ENCODE data around the gene KCTD6. TPM values are rescaled to one million over a fixed set of nuclear protein-coding genes. Genes with fewer than 3 reads are reported as not detected.
A peak's percentile ranks its signal among the peaks of the same experiment; 100 is the strongest.

Gene KCTD6
- total RNA-seq, 1 donor = 8.0 TPM

DNA sequence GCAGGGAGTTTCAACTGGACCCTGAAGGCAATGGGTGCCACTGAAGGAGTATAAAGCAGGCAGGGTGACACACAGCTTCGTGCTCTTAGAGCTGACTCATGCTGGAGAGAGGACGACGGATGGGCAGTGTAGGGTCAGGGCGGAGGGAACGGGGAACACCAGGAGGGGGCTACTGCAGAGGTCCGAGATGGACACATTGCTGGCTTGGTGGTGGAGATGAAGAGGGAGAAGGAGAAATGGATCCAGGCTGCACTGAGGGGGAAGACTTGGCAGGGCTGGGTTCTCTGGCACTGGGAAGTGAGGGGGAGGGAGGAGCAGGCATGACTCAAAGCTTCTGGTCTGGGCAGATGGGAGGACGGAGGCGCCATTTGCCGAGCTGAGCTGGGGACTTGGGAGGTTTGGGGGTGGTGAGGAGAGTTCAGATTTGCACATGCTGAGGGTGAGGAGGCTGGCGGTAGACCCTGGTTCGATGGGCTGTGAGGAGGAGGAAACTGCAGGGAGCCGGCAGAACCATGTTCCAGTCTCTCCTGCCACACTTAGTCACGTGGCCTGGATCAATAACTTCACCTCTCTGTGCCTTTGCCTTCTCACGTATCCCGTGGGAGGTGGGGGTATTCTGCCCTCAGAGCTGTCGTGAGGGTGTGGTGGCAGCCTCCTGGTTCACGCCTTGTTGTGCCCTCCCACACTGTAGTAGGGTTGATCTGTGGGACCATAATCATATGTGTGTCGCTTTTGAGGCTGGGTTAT, 4.6 kb upstream of the KCTD6 start:
- no peak for TF ChIP-seq CTCF (IDR thresholded peaks at IDR 0.05; ENCODE audit: extremely low read depth, low read depth, low read length)
- Histone ChIP-seq H4K20me1 (ENCODE audit: insufficient read depth, low read length) (no peaks in the 10 kb centered on the region), H3K4me2 (ENCODE audit: insufficient read depth, low read length) (peak overlapping the region; percentile 75), H3K4me1 (ENCODE audit: insufficient read depth, low read length) (peaks cover 14% of the 10 kb centered on the region), H3K36me3 (ENCODE audit: insufficient read depth, low read length) (no peaks in the 10 kb centered on the region), H3K79me2 (ENCODE audit: insufficient read depth, low read length) (no peaks in the 10 kb centered on the region), H2AFZ (ENCODE audit: low read length) (peak overlapping the region; percentile 99), H3K4me3 (ENCODE audit: insufficient read depth, low read length) (peak overlapping the region; percentile 49), H3K27me3 (ENCODE audit: insufficient read depth, low read length) (no peaks in the 10 kb centered on the region), H3K9me3 (ENCODE audit: low read depth, low read length) (no peaks in the 10 kb centered on the region), H3K27ac (ENCODE audit: low read depth, low read length) (peak overlapping the region; percentile 88)
- DNase-seq (ENCODE audit: insufficient read length, low spot score, missing footprints) = peak; percentile 95

DNA sequence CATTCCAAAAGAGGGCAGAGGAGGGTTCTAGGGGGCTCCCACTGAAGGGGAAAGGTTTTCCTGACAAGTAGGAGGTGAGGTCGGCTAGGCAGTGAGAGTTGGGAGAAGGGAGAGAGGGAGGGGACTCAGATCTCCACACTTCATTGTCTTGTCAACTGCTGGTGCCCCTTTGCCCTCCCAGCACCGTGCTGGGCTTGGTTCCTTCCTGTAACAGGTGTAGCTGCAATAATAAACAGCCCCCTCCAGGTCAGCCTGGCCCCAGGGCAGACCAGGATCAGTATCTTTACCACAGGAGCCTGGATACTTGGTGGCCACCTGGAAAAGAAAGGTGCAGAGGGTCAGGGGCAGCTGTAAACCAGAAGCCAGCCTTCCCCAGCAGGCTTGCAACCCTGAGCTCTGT, 2.9 kb upstream of the KCTD6 start:
- Histone ChIP-seq H2AFZ (ENCODE audit: low read length) (no peak overlapping the region), H3K4me3 (ENCODE audit: insufficient read depth, low read length) (no peak overlapping the region), H3K27ac (ENCODE audit: low read depth, low read length) (no peak overlapping the region), H3K27me3 (ENCODE audit: insufficient read depth, low read length) (no peaks in the 10 kb centered on the region), H3K36me3 (ENCODE audit: insufficient read depth, low read length) (no peaks in the 10 kb centered on the region), H3K9me3 (ENCODE audit: low read depth, low read length) (no peaks in the 10 kb centered on the region), H4K20me1 (ENCODE audit: insufficient read depth, low read length) (peaks cover 9% of the 10 kb centered on the region), H3K4me1 (ENCODE audit: insufficient read depth, low read length) (peaks cover 28% of the 10 kb centered on the region), H3K4me2 (ENCODE audit: insufficient read depth, low read length) (no peak overlapping the region), H3K79me2 (ENCODE audit: insufficient read depth, low read length) (peaks cover 15% of the 10 kb centered on the region)
- no peak for DNase-seq (ENCODE audit: insufficient read length, low spot score, missing footprints)
- TF ChIP-seq CTCF (IDR thresholded peaks at IDR 0.05; ENCODE audit: extremely low read depth, low read depth, low read length) = no peak

GRCh38 chr3:58490860-58491501, 915 bp upstream of the KCTD6 start:
- TF ChIP-seq CTCF (IDR thresholded peaks at IDR 0.05; ENCODE audit: extremely low read depth, low read depth, low read length) = no peak
- Histone ChIP-seq H3K79me2 (ENCODE audit: insufficient read depth, low read length) (peaks cover 34% of the 10 kb centered on the region), H3K27ac (ENCODE audit: low read depth, low read length) (no peak overlapping the region), H3K36me3 (ENCODE audit: insufficient read depth, low read length) (no peaks in the 10 kb centered on the region), H3K4me2 (ENCODE audit: insufficient read depth, low read length) (peak overlapping the region; percentile 75), H3K4me3 (ENCODE audit: insufficient read depth, low read length) (peak overlapping the region; percentile 66), H2AFZ (ENCODE audit: low read length) (peak overlapping the region; percentile 89), H3K4me1 (ENCODE audit: insufficient read depth, low read length) (peaks cover 46% of the 10 kb centered on the region), H4K20me1 (ENCODE audit: insufficient read depth, low read length) (peaks cover 9% of the 10 kb centered on the region), H3K27me3 (ENCODE audit: insufficient read depth, low read length) (no peaks in the 10 kb centered on the region), H3K9me3 (ENCODE audit: low read depth, low read length) (no peaks in the 10 kb centered on the region)
- no peak for DNase-seq (ENCODE audit: insufficient read length, low spot score, missing footprints)

- TF ChIP-seq CTCF (IDR thresholded peaks at IDR 0.05; ENCODE audit: extremely low read depth, low read depth, low read length) = no peak
- Histone ChIP-seq H3K36me3 (ENCODE audit: insufficient read depth, low read length) (no peaks in the 10 kb centered on the region), H3K79me2 (ENCODE audit: insufficient read depth, low read length) (peaks cover 46% of the 10 kb centered on the region), H3K27ac (ENCODE audit: low read depth, low read length) (peak overlapping the region; percentile 3), H3K9me3 (ENCODE audit: low read depth, low read length) (no peaks in the 10 kb centered on the region), H3K4me2 (ENCODE audit: insufficient read depth, low read length) (peak overlapping the region; percentile 99), H3K4me3 (ENCODE audit: insufficient read depth, low read length) (peak overlapping the region; percentile 87), H3K4me1 (ENCODE audit: insufficient read depth, low read length) (peaks cover 42% of the 10 kb centered on the region), H4K20me1 (ENCODE audit: insufficient read depth, low read length) (peaks cover 22% of the 10 kb centered on the region), H2AFZ (ENCODE audit: low read length) (peak overlapping the region; percentile 75), H3K27me3 (ENCODE audit: insufficient read depth, low read length) (no peaks in the 10 kb centered on the region)
- no peak for DNase-seq (ENCODE audit: insufficient read length, low spot score, missing footprints)
These were observed 604 bp downstream of the KCTD6 start for GRCh38 chr3:58492494-58492905.

Data from osteoblast (primary cell).